ENCODE measurements around the gene LTA4H.

The LTA4H gene

GRCh38 chr12:95997911-95998510 is 37.4 kb downstream of the LTA4H start:
- no peak overlapping the region for H3K4me3 ChIP-seq (ENCODE audit: low read depth, low read length)
- no peaks in the 10 kb centered on the region for H3K27me3 ChIP-seq (ENCODE audit: control insufficient read depth, insufficient read depth, low read length)
- H3K9ac ChIP-seq (ENCODE audit: low read length) = no peak overlapping the region
- no peaks in the 10 kb centered on the region for H3K9me3 ChIP-seq (ENCODE audit: control insufficient read depth, insufficient read depth, low read depth, low read length)
- peaks cover 4% of the 10 kb centered on the region; the same call in 1 of the 2 replicates for H3K4me1 ChIP-seq (ENCODE audit: control insufficient read depth, insufficient read depth, low read length)
- no peak overlapping the region for H3K27ac ChIP-seq (ENCODE audit: low read depth, low read length)
- H3K36me3 ChIP-seq (ENCODE audit: control insufficient read depth, insufficient read depth, low read length) = peaks cover 13% of the 10 kb centered on the region

- Histone ChIP-seq H3K27ac (ENCODE audit: low read depth, low read length) (no peak overlapping the region), H3K4me1 (ENCODE audit: control insufficient read depth, insufficient read depth, low read length) (peaks cover 4% of the 10 kb centered on the region; the same call in 1 of the 2 replicates), H3K4me3 (ENCODE audit: low read depth, low read length) (no peak overlapping the region), H3K36me3 (ENCODE audit: control insufficient read depth, insufficient read depth, low read length) (peaks cover 6% of the 10 kb centered on the region; the same call in 1 of the 2 replicates), H3K9me3 (ENCODE audit: control insufficient read depth, insufficient read depth, low read depth, low read length) (no peaks in the 10 kb centered on the region), H3K9ac (ENCODE audit: low read length) (no peak overlapping the region), H3K27me3 (ENCODE audit: control insufficient read depth, insufficient read depth, low read length) (no peaks in the 10 kb centered on the region)
Observed at GRCh38 chr12:95997276-95997675, 38.1 kb downstream of the LTA4H start.

GRCh38 chr12:95996034-95996658 is 39.2 kb downstream of the LTA4H start, which contains the start of gene HAL:
Gene HAL, minus strand, starts transcription at chr12:95996344. Its CDS starts 434 bp downstream, at chr12:95995910.
- Histone ChIP-seq H3K27me3 (ENCODE audit: control insufficient read depth, insufficient read depth, low read length) (no peaks in the 10 kb centered on the region), H3K9ac (ENCODE audit: low read length) (no peak within 1 kb of the TSS), H3K36me3 (ENCODE audit: control insufficient read depth, insufficient read depth, low read length) (0 out of 2 replicates have a peak, but pooled peaks cover 3% of the 10 kb centered on the region), H3K4me1 (ENCODE audit: control insufficient read depth, insufficient read depth, low read length) (peaks cover 4% of the 10 kb centered on the region; the same call in 1 of the 2 replicates), H3K4me3 (ENCODE audit: low read depth, low read length) (no peak within 1 kb of the TSS), H3K9me3 (ENCODE audit: control insufficient read depth, insufficient read depth, low read depth, low read length) (no peaks in the 10 kb centered on the region), H3K27ac (ENCODE audit: low read depth, low read length) (no peak within 1 kb of the TSS)

GRCh38 chr12:95995238-95996031 is 40.0 kb downstream of the LTA4H start:
- no peaks in the 10 kb centered on the region for H3K27me3 ChIP-seq (ENCODE audit: control insufficient read depth, insufficient read depth, low read length)
- no peak overlapping the region for H3K4me3 ChIP-seq (ENCODE audit: low read depth, low read length)
- H3K4me1 ChIP-seq (ENCODE audit: control insufficient read depth, insufficient read depth, low read length) = peaks cover 4% of the 10 kb centered on the region; the same call in 1 of the 2 replicates
- no peak overlapping the region for H3K27ac ChIP-seq (ENCODE audit: low read depth, low read length)
- no peaks in the 10 kb centered on the region for H3K36me3 ChIP-seq (ENCODE audit: control insufficient read depth, insufficient read depth, low read length)
- H3K9me3 ChIP-seq (ENCODE audit: control insufficient read depth, insufficient read depth, low read depth, low read length) = no peaks in the 10 kb centered on the region
- H3K9ac ChIP-seq (ENCODE audit: low read length) = no peak overlapping the region

GRCh38 chr12:95994476-95994875 is 40.9 kb downstream of the LTA4H start:
- no peak overlapping the region for H3K4me3 ChIP-seq (ENCODE audit: low read depth, low read length)
- H3K9ac ChIP-seq (ENCODE audit: low read length) = no peak overlapping the region
- no peaks in the 10 kb centered on the region for H3K36me3 ChIP-seq (ENCODE audit: control insufficient read depth, insufficient read depth, low read length)
- H3K27ac ChIP-seq (ENCODE audit: low read depth, low read length) = no peak overlapping the region
- H3K9me3 ChIP-seq (ENCODE audit: control insufficient read depth, insufficient read depth, low read depth, low read length) = no peaks in the 10 kb centered on the region
- no peaks in the 10 kb centered on the region for H3K27me3 ChIP-seq (ENCODE audit: control insufficient read depth, insufficient read depth, low read length)
- peaks cover 4% of the 10 kb centered on the region; the same call in 1 of the 2 replicates for H3K4me1 ChIP-seq (ENCODE audit: control insufficient read depth, insufficient read depth, low read length)

GRCh38 chr12:95993907-95994306 is 41.5 kb downstream of the LTA4H start:
- Histone ChIP-seq H3K9ac (ENCODE audit: low read length) (no peak overlapping the region), H3K4me1 (ENCODE audit: control insufficient read depth, insufficient read depth, low read length) (peaks cover 4% of the 10 kb centered on the region; the same call in 1 of the 2 replicates), H3K36me3 (ENCODE audit: control insufficient read depth, insufficient read depth, low read length) (no peaks in the 10 kb centered on the region), H3K4me3 (ENCODE audit: low read depth, low read length) (no peak overlapping the region), H3K9me3 (ENCODE audit: control insufficient read depth, insufficient read depth, low read depth, low read length) (no peaks in the 10 kb centered on the region), H3K27me3 (ENCODE audit: control insufficient read depth, insufficient read depth, low read length) (no peaks in the 10 kb centered on the region), H3K27ac (ENCODE audit: low read depth, low read length) (no peak overlapping the region)

- Histone ChIP-seq H3K27me3 (ENCODE audit: control insufficient read depth, insufficient read depth, low read length) (no peaks in the 10 kb centered on the region), H3K27ac (ENCODE audit: low read depth, low read length) (no peak overlapping the region)
Observed at GRCh38 chr12:95990136-95990535, 45.3 kb downstream of the LTA4H start.

GRCh38 chr12:95989504-95990123 is 45.8 kb downstream of the LTA4H start:
- H3K27me3 ChIP-seq (ENCODE audit: control insufficient read depth, insufficient read depth, low read length) = no peaks in the 10 kb centered on the region
- H3K9ac ChIP-seq (ENCODE audit: low read length) = no peak overlapping the region
- H3K27ac ChIP-seq (ENCODE audit: low read depth, low read length) = no peak overlapping the region
- H3K36me3 ChIP-seq (ENCODE audit: control insufficient read depth, insufficient read depth, low read length) = no peaks in the 10 kb centered on the region
- H3K4me1 ChIP-seq (ENCODE audit: control insufficient read depth, insufficient read depth, low read length) = peaks cover 11% of the 10 kb centered on the region
- H3K4me3 ChIP-seq (ENCODE audit: low read depth, low read length) = no peak overlapping the region
- H3K9me3 ChIP-seq (ENCODE audit: control insufficient read depth, insufficient read depth, low read depth, low read length) = no peaks in the 10 kb centered on the region

More at GRCh38 chr12:95990136-95990535, 45.3 kb downstream of the LTA4H start:
- H3K9me3 ChIP-seq (ENCODE audit: control insufficient read depth, insufficient read depth, low read depth, low read length) = no peaks in the 10 kb centered on the region
- H3K36me3 ChIP-seq (ENCODE audit: control insufficient read depth, insufficient read depth, low read length) = no peaks in the 10 kb centered on the region
- no peak overlapping the region for H3K4me3 ChIP-seq (ENCODE audit: low read depth, low read length)
- no peak overlapping the region for H3K9ac ChIP-seq (ENCODE audit: low read length)
- H3K4me1 ChIP-seq (ENCODE audit: control insufficient read depth, insufficient read depth, low read length) = peaks cover 11% of the 10 kb centered on the region

GRCh38 chr12:95988506-95989275 is 46.7 kb downstream of the LTA4H start:
- Histone ChIP-seq H3K27me3 (ENCODE audit: control insufficient read depth, insufficient read depth, low read length) (no peaks in the 10 kb centered on the region), H3K27ac (ENCODE audit: low read depth, low read length) (no peak overlapping the region), H3K4me1 (ENCODE audit: control insufficient read depth, insufficient read depth, low read length) (peaks cover 11% of the 10 kb centered on the region), H3K9ac (ENCODE audit: low read length) (no peak overlapping the region), H3K9me3 (ENCODE audit: control insufficient read depth, insufficient read depth, low read depth, low read length) (no peaks in the 10 kb centered on the region), H3K4me3 (ENCODE audit: low read depth, low read length) (no peak overlapping the region), H3K36me3 (ENCODE audit: control insufficient read depth, insufficient read depth, low read length) (no peaks in the 10 kb centered on the region)

Data from HUES6 (cell line).